ENCODE results near the gene MAP1B. TPM values are rescaled to one million over a fixed set of nuclear protein-coding genes. Genes with fewer than 3 reads are reported as not detected.

The MAP1B gene
- 5.8 and 53.7 TPM in 2 replicates for total RNA-seq

GRCh38 chr5:72107131-72107900 is at the start of gene MAP1B:
TSS of gene MAP1B (plus strand) at chr5:72107475. CDS start at chr5:72107532, 57 bp downstream.

Other genes starting within 250 kb of the MAP1B start
- gene MRPS27, start 212.8 kb downstream of the MAP1B start, total RNA-seq, result 53.7 and 71.6 TPM in 2 replicates
- 3.4 and 4.3 TPM in 2 replicates for gene PTCD2, start 212.9 kb downstream of the MAP1B start, total RNA-seq

All from tracheal epithelial cell (primary cell).